ENCODE measurements around the gene EPHA6. TPM values are rescaled to one million over a fixed set of nuclear protein-coding genes. Genes with fewer than 3 reads are reported as not detected.

EPHA6 gene
- total RNA-seq, 1 donor from 2014 or later, result 1.2 TPM

GRCh38 chr3:97293596-97294131 lies 479.3 kb downstream of the EPHA6 start:
- intact Hi-C loops (cut with DNase I), result no loop called here
- H3K27me3 ChIP-seq, result no peaks in the 10 kb centered on the region
- H3K9me3 ChIP-seq, result no peaks in the 10 kb centered on the region
- H3K36me3 ChIP-seq, result no peaks in the 10 kb centered on the region
- no peak overlapping the region for H3K27ac ChIP-seq
- no peaks in the 10 kb centered on the region for H3K4me1 ChIP-seq
- DNase-seq (ENCODE audit: extremely low spot score in 2 of 2), result no peak
- no peak for TF ChIP-seq POLR2AphosphoS5 (IDR thresholded peaks at IDR 0.05; ENCODE audit: insufficient read depth in 1 of 2, low read depth in 1 of 2)
- no peak for TF ChIP-seq POLR2A (IDR thresholded peaks at IDR 0.05)
- no peak for TF ChIP-seq CTCF (IDR thresholded peaks at IDR 0.05)
- no peak overlapping the region for H3K4me3 ChIP-seq

DNA sequence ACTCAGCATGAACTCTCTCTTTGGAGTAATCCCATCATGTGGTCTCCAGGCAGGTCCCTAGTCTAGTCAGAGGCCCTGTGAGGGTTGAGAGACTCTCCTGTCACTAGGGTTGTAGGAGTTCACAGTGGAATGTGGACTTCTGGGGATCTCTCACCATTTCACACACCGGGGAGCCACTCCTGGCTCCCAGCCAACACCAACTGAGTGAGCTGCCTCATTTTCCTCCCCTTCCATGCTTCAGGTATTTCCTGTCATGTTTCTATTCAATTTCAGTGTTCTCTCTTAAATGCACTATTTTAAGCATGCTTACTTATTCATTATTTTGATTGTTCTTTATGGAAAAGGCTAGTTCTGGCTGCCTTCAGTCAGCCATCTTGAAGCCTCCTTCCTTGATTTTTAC lies 482.6 kb downstream of the EPHA6 start:
- no peaks in the 10 kb centered on the region for H3K4me1 ChIP-seq
- no peaks in the 10 kb centered on the region for H3K9me3 ChIP-seq
- H3K36me3 ChIP-seq, result no peaks in the 10 kb centered on the region
- intact Hi-C loops (cut with DNase I), result no loop called here
- H3K27me3 ChIP-seq, result no peaks in the 10 kb centered on the region
- no peak for DNase-seq (ENCODE audit: extremely low spot score in 2 of 2)
- no peak overlapping the region for H3K27ac ChIP-seq
- no peak overlapping the region for H3K4me3 ChIP-seq
- TF ChIP-seq POLR2AphosphoS5 (IDR thresholded peaks at IDR 0.05; ENCODE audit: insufficient read depth in 1 of 2, low read depth in 1 of 2) (no peak), CTCF (IDR thresholded peaks at IDR 0.05) (no peak), POLR2A (IDR thresholded peaks at IDR 0.05) (no peak)

DNA sequence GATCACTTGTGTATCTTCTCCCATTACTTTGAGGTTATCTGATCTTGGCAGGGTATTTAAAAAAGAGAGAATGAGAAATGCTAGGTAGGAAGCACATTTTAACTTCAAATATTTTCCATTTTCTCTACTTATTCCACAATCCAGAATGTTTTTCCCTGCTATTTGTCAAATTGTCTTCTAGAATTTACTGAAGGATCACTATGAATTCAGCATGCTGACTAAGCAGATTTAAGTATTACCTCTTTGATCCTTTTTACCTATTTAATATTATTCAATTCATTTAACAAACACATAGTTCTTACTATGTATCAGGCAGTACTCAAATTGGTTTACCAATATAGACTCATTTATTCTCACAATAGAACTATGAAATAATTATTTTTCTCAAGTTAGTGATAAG lies 486.7 kb downstream of the EPHA6 start:
- intact Hi-C loops (cut with DNase I), result no loop called here
- Histone ChIP-seq H3K4me1 (no peaks in the 10 kb centered on the region), H3K27me3 (no peaks in the 10 kb centered on the region), H3K27ac (no peak overlapping the region), H3K9me3 (no peaks in the 10 kb centered on the region), H3K4me3 (no peak overlapping the region), H3K36me3 (no peaks in the 10 kb centered on the region)
- DNase-seq (ENCODE audit: extremely low spot score in 2 of 2), result no peak
- no peak for TF ChIP-seq POLR2AphosphoS5 (IDR thresholded peaks at IDR 0.05; ENCODE audit: insufficient read depth in 1 of 2, low read depth in 1 of 2)
- no peak for TF ChIP-seq POLR2A (IDR thresholded peaks at IDR 0.05)
- no peak for TF ChIP-seq CTCF (IDR thresholded peaks at IDR 0.05)

DNA sequence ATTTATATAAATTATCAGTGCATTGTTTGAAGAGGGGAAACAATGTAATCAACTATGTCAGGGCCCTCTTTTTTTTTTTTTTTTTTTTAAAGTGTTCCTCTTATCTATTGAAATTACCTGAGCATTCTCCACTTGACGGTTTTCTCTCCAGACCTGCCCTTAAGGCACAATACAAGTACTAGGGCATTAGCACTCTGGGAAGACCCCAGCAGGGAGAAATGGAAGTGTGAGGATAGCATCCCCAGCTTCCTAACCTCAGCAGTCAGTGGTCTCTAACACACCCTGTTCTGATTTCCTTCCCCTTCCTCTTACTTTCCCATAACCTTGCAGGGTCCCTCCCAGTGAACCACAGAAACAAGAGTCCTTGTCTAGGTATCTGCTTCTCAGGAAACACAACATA lies 491.8 kb downstream of the EPHA6 start:
- H3K27me3 ChIP-seq, result no peaks in the 10 kb centered on the region
- no peak overlapping the region for H3K4me3 ChIP-seq
- no peak overlapping the region for H3K27ac ChIP-seq
- intact Hi-C loops (cut with DNase I), result no loop called here
- H3K36me3 ChIP-seq, result no peaks in the 10 kb centered on the region
- no peak for DNase-seq (ENCODE audit: extremely low spot score in 2 of 2)
- no peak for TF ChIP-seq POLR2AphosphoS5 (IDR thresholded peaks at IDR 0.05; ENCODE audit: insufficient read depth in 1 of 2, low read depth in 1 of 2)
- no peak for TF ChIP-seq CTCF (IDR thresholded peaks at IDR 0.05)
- TF ChIP-seq POLR2A (IDR thresholded peaks at IDR 0.05), result no peak
- H3K4me1 ChIP-seq, result no peaks in the 10 kb centered on the region
- no peaks in the 10 kb centered on the region for H3K9me3 ChIP-seq

DNA sequence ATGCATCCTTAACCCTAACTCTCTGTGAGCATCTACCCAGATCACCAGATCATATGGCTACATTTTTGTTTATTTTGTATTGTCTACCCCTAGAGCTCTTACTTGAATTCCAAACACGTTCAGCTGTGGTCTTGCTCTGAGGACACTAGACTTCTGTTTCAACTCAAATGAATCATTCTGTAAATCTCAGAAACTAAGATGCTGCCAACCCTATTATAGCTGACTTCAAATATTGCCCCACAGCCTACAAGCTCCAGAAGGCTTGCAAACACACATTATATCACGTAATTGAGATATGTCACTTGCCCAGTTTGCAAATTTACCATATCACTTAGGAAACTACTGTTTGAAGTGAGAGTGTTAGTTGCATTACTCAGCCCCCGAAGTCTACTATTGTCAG lies 524.0 kb downstream of the EPHA6 start:
- Histone ChIP-seq H3K4me3 (no peak overlapping the region), H3K36me3 (no peaks in the 10 kb centered on the region), H3K4me1 (no peaks in the 10 kb centered on the region), H3K27ac (no peak overlapping the region), H3K9me3 (no peaks in the 10 kb centered on the region), H3K27me3 (no peaks in the 10 kb centered on the region)
- intact Hi-C loops (cut with DNase I), result no loop called here
- TF ChIP-seq POLR2A (IDR thresholded peaks at IDR 0.05) (no peak), CTCF (IDR thresholded peaks at IDR 0.05) (no peak), POLR2AphosphoS5 (IDR thresholded peaks at IDR 0.05; ENCODE audit: insufficient read depth in 1 of 2, low read depth in 1 of 2) (no peak)
- DNase-seq (ENCODE audit: extremely low spot score in 2 of 2), result no peak
